Fibroblast of skin of left quadriceps (primary cell): ENCODE data around the gene SOCS4.
"Not testable (repeated sequence)": the region's sequence is repeated elsewhere in the genome, so short reads cannot be mapped to it uniquely, and the experiment has no call there.

Experiments used
- DNase-seq, 2 experiments: peaks; one replicate each; pipeline ENCODE4 v3.0.0-alpha.2; 2013; ENCODE audit warnings: low read depth in 2 of 2

SOCS4 gene, protein sequence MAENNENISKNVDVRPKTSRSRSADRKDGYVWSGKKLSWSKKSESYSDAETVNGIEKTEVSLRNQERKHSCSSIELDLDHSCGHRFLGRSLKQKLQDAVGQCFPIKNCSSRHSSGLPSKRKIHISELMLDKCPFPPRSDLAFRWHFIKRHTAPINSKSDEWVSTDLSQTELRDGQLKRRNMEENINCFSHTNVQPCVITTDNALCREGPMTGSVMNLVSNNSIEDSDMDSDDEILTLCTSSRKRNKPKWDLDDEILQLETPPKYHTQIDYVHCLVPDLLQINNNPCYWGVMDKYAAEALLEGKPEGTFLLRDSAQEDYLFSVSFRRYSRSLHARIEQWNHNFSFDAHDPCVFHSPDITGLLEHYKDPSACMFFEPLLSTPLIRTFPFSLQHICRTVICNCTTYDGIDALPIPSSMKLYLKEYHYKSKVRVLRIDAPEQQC

GRCh38 chr14:55026793-55027561 is at the start of gene SOCS4, which contains the start of gene WDHD1:
Gene SOCS4, plus strand, starts transcription at chr14:55027236. Its CDS starts 15,806 bp downstream, at chr14:55043042.
Gene WDHD1, minus strand, starts transcription at chr14:55027099. Its CDS starts 312 bp downstream, at chr14:55026787.
- DNase-seq = peak; percentile 74 to 78

- DNase-seq = no peak
Observed at GRCh38 chr14:54979039-54979438, 48.0 kb upstream of the SOCS4 start.

DNA sequence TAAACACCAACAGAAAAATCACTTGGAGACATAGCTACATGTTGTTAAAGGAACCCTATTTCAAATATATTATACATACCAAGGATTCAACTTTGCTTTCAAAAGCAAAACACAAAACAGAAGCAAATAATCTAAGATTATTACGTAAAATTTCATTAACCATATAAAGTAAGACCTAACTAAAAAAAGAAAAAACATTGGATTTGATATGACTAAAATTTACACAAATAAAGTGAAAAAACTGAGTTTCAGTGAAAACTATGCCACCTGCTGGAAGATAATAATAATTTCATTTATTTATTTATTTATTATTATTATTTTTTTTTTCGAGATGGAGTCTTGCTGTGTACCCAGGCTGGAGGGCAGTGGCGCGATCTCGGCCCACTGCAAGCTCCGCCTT is 45.3 kb upstream of the SOCS4 start:
- DNase-seq = no peak

- DNase-seq = no peak
Observed at GRCh38 chr14:54985156-54985555, 41.9 kb upstream of the SOCS4 start.

- peak in 1 of 2 experiments; percentile 11 for DNase-seq
Observed at GRCh38 chr14:55000381-55000780, 26.7 kb upstream of the SOCS4 start.

GRCh38 chr14:55005071-55005470 is 22.0 kb upstream of the SOCS4 start:
- DNase-seq = no peak

DNA sequence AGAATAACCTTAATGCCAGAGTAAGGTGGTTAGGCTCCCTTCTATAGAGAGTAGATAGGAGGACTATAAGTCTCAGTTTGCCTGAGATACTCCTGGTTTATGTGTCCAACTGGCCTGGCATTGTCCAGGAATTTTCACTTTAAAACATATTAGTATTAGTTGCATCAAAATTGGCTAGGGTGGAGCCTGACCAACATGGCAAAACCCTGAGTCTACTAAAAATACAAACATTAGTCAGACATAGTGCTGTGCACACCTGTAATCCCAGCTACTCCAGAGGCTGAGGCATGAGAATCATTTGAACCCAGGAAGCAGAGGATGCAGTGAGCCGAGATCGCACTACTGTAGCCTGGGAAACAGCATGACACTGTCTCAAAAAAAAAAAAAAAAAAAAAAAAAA is 12.0 kb upstream of the SOCS4 start:
- no peak for DNase-seq

DNA sequence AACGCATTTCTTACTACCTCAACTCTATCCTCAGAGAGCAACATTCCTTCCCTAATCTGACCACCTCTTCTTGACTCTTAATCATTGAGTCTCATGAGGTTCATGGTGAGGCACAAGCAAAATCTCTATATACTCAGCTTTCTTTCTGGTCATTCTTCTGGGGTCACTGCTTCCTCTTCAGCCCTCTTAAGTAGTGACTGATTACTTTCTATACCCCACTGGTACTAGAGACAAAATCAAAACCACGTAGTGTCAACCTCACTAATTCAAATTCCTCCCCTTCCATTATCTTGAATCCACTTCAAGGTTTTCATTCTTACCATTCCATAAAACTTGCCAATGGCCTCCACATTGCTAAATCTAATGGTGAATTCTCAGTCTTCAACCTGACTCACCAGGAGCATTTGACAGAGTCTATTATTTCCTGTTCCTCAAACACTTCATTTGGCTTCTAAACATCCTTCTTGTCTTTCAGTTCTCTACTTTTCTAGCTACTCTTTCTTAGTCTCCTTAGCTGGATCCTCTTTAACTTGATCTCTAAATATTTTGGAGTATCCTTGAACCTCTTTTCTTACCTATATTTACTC is 7.0 kb upstream of the SOCS4 start:
- DNase-seq = no peak

DNA sequence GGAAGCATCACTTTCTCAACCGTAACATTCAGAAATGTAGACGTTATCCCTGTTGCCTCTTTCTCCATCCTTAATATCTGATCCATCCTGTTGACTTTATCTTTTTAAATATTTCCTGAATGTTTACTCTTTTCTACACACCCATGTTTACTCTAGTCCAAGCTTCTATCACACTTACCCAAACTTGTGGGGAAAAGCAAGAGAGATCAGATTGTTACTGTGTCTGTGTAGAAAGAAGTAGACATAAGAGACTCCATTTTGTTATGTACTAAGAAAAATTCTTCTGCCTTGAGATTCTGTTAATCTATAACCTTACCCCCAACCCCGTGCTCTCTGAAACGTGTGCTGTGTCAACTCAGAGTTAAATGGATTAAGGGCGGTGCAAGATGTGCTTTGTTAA is 2.7 kb upstream of the SOCS4 start:
- DNase-seq = not testable (repeated sequence)

DNA sequence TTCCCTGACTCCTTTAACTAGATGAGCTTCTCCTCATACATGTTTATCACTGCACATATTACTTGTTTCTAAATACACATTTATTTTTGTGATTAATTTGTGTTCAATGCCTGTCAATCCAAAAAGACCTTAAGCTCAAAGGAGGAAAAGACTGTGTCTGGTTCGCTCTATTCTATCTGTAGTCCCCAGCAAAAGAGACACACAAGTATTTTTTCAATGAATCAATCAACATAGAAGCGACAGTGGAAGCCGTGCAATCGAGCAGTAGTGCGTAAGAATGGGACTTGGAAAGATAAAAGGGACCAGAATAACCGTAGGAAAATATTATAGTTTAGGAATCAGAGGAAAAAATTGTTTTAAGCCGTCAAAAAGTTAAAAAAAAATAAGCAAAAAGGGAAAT is 1.1 kb upstream of the SOCS4 start:
- no peak for DNase-seq

DNA sequence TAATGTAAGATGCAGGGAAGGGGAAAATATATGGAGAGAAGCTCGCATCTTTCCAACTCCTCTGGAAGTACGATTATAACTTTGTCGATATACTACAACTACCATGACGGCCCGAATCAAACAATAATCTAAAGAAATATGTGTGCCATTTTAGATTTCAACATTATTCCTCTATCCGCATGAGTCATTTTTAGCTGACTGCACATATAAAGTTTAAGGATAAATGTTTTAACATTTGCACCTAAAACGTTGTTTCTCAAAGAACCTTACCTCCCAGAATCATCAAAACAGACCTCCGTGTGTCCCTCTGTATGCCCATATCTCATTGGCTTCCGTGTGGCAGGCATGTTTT is 619 bp upstream of the SOCS4 start:
- DNase-seq = no peak

DNA sequence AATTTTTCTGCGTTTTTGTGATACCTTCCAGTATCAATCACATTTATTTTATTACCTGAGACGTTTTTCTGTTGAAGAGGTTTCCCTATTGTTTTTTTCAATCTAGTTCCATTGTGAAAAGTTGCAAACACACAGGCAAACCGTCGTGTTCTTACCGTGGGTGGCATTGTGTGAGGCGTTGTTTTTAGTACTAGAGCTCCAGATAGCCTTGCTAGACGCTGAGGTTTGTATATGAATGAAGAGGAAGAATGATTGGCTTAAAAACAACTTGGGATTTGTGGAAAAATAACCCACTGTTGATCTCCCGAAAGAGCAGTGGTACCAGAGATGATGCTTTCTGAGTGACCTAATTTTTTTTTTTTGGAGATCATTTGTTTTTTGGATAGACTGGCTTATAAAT is 1.0 kb downstream of the SOCS4 start:
- DNase-seq = no peak

- no peak for DNase-seq
Observed at GRCh38 chr14:55028476-55028875, 1.4 kb downstream of the SOCS4 start.

GRCh38 chr14:55031190-55031589 is 4.2 kb downstream of the SOCS4 start:
- DNase-seq = no peak

DNA sequence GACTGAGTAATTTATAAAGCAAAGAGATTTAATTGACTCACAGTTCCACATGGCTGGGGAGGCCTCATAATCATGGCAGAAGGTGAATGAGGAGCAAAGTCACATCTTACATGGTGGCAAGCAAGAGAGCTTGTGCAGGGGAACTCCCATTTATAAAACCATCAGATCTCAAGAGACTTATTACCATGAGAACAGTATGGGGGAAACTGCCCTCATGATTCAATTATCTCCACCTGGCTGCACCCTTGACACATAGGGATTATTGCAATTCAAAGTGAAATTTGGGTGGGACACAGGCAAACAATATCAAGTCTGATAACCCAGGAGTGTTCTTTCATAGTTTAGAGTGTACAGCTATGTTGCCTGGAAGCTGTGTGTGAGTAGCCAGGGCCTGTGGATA is 11.0 kb downstream of the SOCS4 start:
- not testable (repeated sequence) for DNase-seq

DNA sequence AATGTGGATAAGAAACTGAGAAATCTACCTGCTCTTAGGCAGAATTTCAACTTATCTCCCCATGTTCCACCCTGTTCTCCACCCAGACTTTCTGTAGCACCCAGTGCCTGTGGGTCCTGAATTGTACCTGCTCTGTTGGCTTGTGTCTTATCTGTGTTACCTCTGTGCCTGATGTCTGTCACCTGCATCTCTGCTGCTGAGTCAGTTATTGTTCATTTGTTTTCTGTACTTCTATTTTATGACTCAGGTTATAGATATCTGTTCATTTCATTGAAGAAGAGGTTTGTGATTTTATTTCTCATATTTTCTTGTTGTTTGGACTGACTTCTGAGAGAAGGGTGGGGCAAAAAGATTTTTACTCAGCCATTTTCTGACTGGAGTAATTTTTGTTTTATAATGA is 11.7 kb downstream of the SOCS4 start:
- no peak for DNase-seq

GRCh38 chr14:55043528-55043927 is 16.5 kb downstream of the SOCS4 start:
- no peak for DNase-seq

- DNase-seq = no peak
Observed at GRCh38 chr14:55045087-55045486, 18.1 kb downstream of the SOCS4 start.

- DNase-seq = no peak
Observed at GRCh38 chr14:55047301-55048053, 20.4 kb downstream of the SOCS4 start.

GRCh38 chr14:55048900-55049436 is 21.9 kb downstream of the SOCS4 start:
- DNase-seq = no peak

DNA sequence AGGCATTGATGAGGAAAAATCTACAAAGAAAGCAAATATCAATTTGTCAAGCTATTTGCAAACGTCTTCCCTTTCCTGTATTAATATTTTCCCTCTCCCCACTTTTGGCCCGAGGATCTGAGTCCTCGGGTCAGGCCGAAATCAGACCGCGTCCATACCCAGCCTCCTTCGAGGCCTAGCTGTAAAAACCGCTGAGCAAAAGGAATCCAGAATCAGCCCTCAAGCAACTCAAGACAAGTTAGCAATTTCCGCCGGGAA is 24.1 kb downstream of the SOCS4 start:
- no peak for DNase-seq
